A549 (cell line): ENCODE measurements around the gene CEP112. TPM values are rescaled to one million over a fixed set of nuclear protein-coding genes. Genes with fewer than 3 reads are reported as not detected.
A peak's percentile ranks its signal among the peaks of the same experiment; 100 is the strongest.

Source experiments
- ATAC-seq, 2 experiments: fragments of 200-7000 bp in 1 of 2; fragments of >200 bp in 1 of 2; cut with Nextera tagmentation in 1 of 2; cut with Tn5 transposase in 1 of 2; 3 replicates each; pipeline versions ENCODE4 v1.8.0 to v1.9.1; 2018 to 2020; ENCODE audit warnings: mild to moderate bottlenecking in 1 of 2, moderate library complexity in 1 of 2
- CTCF ChIA-PET: fragments of 300-600 bp; sonication (Branson Sonifier 250); formaldehyde crosslinking; extraction: SDS; loops from one replicate; lab custom pipeline; 2021; ENCODE audit warnings: antibody characterized with exemption, inconsistent platforms; lab: Yijun Ruan, JAX
- POLR2A ChIA-PET: fragments of 350-600 bp; formaldehyde crosslinking; extraction: SDS; loops from one replicate; lab custom pipeline; 2021; ENCODE audit warnings: antibody characterized with exemption, inconsistent platforms; lab: Yijun Ruan, JAX
- DNase-seq, 2 experiments: peaks; one replicate each; pipeline versions ENCODE4 v3.0.0 to v3.0.0-alpha.2; 2011 to 2016; ENCODE audit warnings: low read depth in 1 of 2, low spot score in 1 of 2
- FAIRE-seq: peaks from 2 replicates; lab custom pipeline; 2011; peaks lifted over from hg19 to GRCh38; lab: Jason Lieb, UNC
- H3K27ac ChIP-seq, 2 experiments: fragments of >200 bp; sonication (Bioruptor Twin); formaldehyde crosslinking; 3 replicates each; pipeline ENCODE4 v1.5.1; 2016 to 2017
- H3K4me1 ChIP-seq: fragments of >200 bp; sonication (Bioruptor Twin); formaldehyde crosslinking; 3 replicates; pipeline ENCODE4 v1.6.1; 2016
- H3K4me2 ChIP-seq: fragments of >200 bp; sonication (Bioruptor Twin); formaldehyde crosslinking; 3 replicates; pipeline ENCODE4 v1.6.1; 2016
- H3K4me3 ChIP-seq: fragments of >200 bp; sonication (Bioruptor Twin); formaldehyde crosslinking; 3 replicates; pipeline ENCODE4 v1.5.1; 2016
- H3K9me3 ChIP-seq: fragments of >200 bp; sonication (Bioruptor Twin); formaldehyde crosslinking; 3 replicates; pipeline ENCODE4 v1.6.1; 2016
- BCL3 ChIP-seq: fragments of >200 bp; sonication (Bioruptor Twin); formaldehyde crosslinking; IDR thresholded peaks from 3 replicates; pipeline ENCODE4 v1.6.1; 2016
- CHD2 ChIP-seq: fragments of 150-350 bp; IDR thresholded peaks from 2 replicates; pipeline ENCODE4 v1.6.1; 2014; ENCODE audit warnings: low read length; ENCODE audit not compliant: partially characterized antibody
- CHD4 ChIP-seq: fragments of 200-600 bp; sonication (generic); IDR thresholded peaks from 2 replicates; pipeline ENCODE4 v1.6.1; 2016; ENCODE audit warnings: antibody characterized with exemption, mild to moderate bottlenecking, borderline replicate concordance
- EHMT2 ChIP-seq: fragments of 200-600 bp; sonication (generic); IDR thresholded peaks from 2 replicates; pipeline ENCODE4 v1.6.1; 2016; ENCODE audit warnings: antibody characterized with exemption, low read depth, mild to moderate bottlenecking, moderate library complexity
- EP300 ChIP-seq, 2 experiments: fragments of >200 bp; sonication (Bioruptor Twin); formaldehyde crosslinking; IDR thresholded peaks; 2 replicates in 1 of 2; 3 replicates in 1 of 2; pipeline ENCODE4 v1.6.1; 2016 to 2017
- FOSB ChIP-seq: fragments of 250-450 bp; sonication (Bioruptor Pico); IDR thresholded peaks from 2 replicates; pipeline ENCODE4 v1.5.0; 2020; ENCODE audit warnings: mild to moderate bottlenecking, moderate library complexity
- GATA3 ChIP-seq: IDR thresholded peaks from 2 replicates; pipeline ENCODE4 v1.6.1; 2012; ENCODE audit warnings: borderline replicate concordance
- HDAC2 ChIP-seq: fragments of 200-600 bp; sonication (generic); IDR thresholded peaks from 2 replicates; pipeline ENCODE4 v1.6.1; 2016
- HEYL ChIP-seq: fragments of 250-450 bp; sonication (Bioruptor Pico); IDR thresholded peaks from 2 replicates; pipeline ENCODE4 v1.8.0; 2021; ENCODE audit warnings: mild to moderate bottlenecking, moderate library complexity
- HOXA7 ChIP-seq: fragments of 250-450 bp; sonication (Bioruptor Pico); IDR thresholded peaks from 2 replicates; pipeline ENCODE4 v1.5.0; 2020; ENCODE audit warnings: mild to moderate bottlenecking, moderate library complexity
- HOXB13 ChIP-seq: fragments of 250-450 bp; sonication (Bioruptor Pico); IDR thresholded peaks from 2 replicates; pipeline ENCODE4 v1.5.0; 2020; ENCODE audit warnings: low read depth, mild to moderate bottlenecking, moderate library complexity
- HOXB5 ChIP-seq: fragments of 250-450 bp; sonication (Bioruptor Pico); IDR thresholded peaks from 2 replicates; pipeline ENCODE4 v1.5.0; 2020; ENCODE audit warnings: mild to moderate bottlenecking, moderate library complexity
- JUNB ChIP-seq: fragments of >200 bp; sonication (Bioruptor Twin); formaldehyde crosslinking; IDR thresholded peaks from 2 replicates; pipeline ENCODE4 v1.6.1; 2016
- MAFK ChIP-seq: fragments of 450-650 bp; IDR thresholded peaks from 2 replicates; pipeline ENCODE4 v1.6.1; 2014; ENCODE audit not compliant: partially characterized antibody
- MAZ ChIP-seq: fragments of 150-350 bp; IDR thresholded peaks from 2 replicates; pipeline ENCODE4 v1.6.1; 2014; ENCODE audit warnings: antibody characterized with exemption, low read depth, low read length, borderline replicate concordance
- MYC ChIP-seq: IDR thresholded peaks from 2 replicates; pipeline ENCODE4 v1.6.1; 2012; ENCODE audit warnings: mild to moderate bottlenecking, inconsistent platforms, low read length, improper control_type of control experiment, borderline replicate concordance
- NFE2L2 ChIP-seq: fragments of 150-350 bp; conservative IDR thresholded peaks from 2 replicates; pipeline ENCODE4 v1.6.1; 2014; ENCODE audit warnings: low read length
- NPAS2 ChIP-seq: fragments of 250-450 bp; sonication (Bioruptor Pico); IDR thresholded peaks from 2 replicates; pipeline ENCODE4 v1.8.0; 2022; ENCODE audit warnings: mild to moderate bottlenecking, moderate library complexity, borderline replicate concordance
- NR3C1 ChIP-seq: fragments of >200 bp; sonication (Bioruptor Twin); formaldehyde crosslinking; IDR thresholded peaks from 3 replicates; pipeline ENCODE4 v1.6.1; 2017
- PHF8 ChIP-seq: fragments of 200-600 bp; sonication (generic); IDR thresholded peaks from 2 replicates; pipeline ENCODE4 v1.6.1; 2016; ENCODE audit warnings: low read depth, mild to moderate bottlenecking, antibody characterized with exemption, moderate library complexity, borderline replicate concordance
- POLR2AphosphoS2 ChIP-seq: conservative IDR thresholded peaks from 2 replicates; pipeline ENCODE4 v1.6.1; 2012; ENCODE audit warnings: low read length, improper control_type of control experiment, inconsistent platforms
- RAD21 ChIP-seq, 2 experiments: fragments of >200 bp in 1 of 2; sonication (Bioruptor Twin) in 1 of 2; formaldehyde crosslinking in 1 of 2; IDR thresholded peaks in 1 of 2; conservative IDR thresholded peaks in 1 of 2; 2 replicates in 1 of 2; 3 replicates in 1 of 2; pipeline ENCODE4 v1.6.1; 2012 to 2018; ENCODE audit warnings: inconsistent platforms in 1 of 2
- RARB ChIP-seq: fragments of 250-450 bp; sonication (Bioruptor Pico); IDR thresholded peaks from 2 replicates; pipeline ENCODE4 v1.8.0; 2021; ENCODE audit warnings: mild to moderate bottlenecking, moderate library complexity
- RFX5 ChIP-seq: fragments of 450-650 bp; IDR thresholded peaks from 2 replicates; pipeline ENCODE4 v1.7.1; 2014; ENCODE audit warnings: antibody characterized with exemption, mild to moderate bottlenecking, moderate library complexity
- RNF2 ChIP-seq: fragments of 200-600 bp; sonication (generic); IDR thresholded peaks from 2 replicates; pipeline ENCODE4 v1.6.1; 2016; ENCODE audit warnings: low read depth, mild to moderate bottlenecking, antibody characterized with exemption, moderate library complexity, borderline replicate concordance
- SREBF2 ChIP-seq: fragments of 450-650 bp; IDR thresholded peaks from 2 replicates; pipeline ENCODE4 v1.6.1; 2014; ENCODE audit warnings: mild to moderate bottlenecking, moderate library complexity
- TFCP2L1 ChIP-seq: fragments of 250-450 bp; sonication (Bioruptor Pico); IDR thresholded peaks from 2 replicates; pipeline ENCODE4 v1.5.0; 2021; ENCODE audit warnings: mild to moderate bottlenecking
- TP53 ChIP-seq: fragments of 250-450 bp; sonication (Bioruptor Pico); IDR thresholded peaks from 2 replicates; pipeline ENCODE4 v1.5.0; 2021; ENCODE audit warnings: mild to moderate bottlenecking, moderate library complexity
- ZFP36 ChIP-seq: fragments of 450-650 bp; IDR thresholded peaks from 2 replicates; pipeline ENCODE4 v1.6.1; 2014; ENCODE audit warnings: borderline replicate concordance; ENCODE audit not compliant: partially characterized antibody
- WGBS: methylation state at CpG from one replicate; pipeline ENCODE4 v1.1.6; 2017; ENCODE audit errors: missing lambda C conversion rate; 5-methylcytosine and 5-hydroxymethylcytosine counted together
- polyA plus RNA-seq, 4 experiments: library from polyadenylated mRNA; depleted of rRNA in 3 of 4; stranded (reverse); fragments of >200 nt; fragmentation: RNase III in 1 of 4; extraction: RNeasy Plus Mini Kit Qiagen cat#74134 plus additional on column Dnase treatment in 1 of 4; gene quantifications; 2 replicates in 3 of 4; 3 replicates in 1 of 4; pipeline ENCODE4 v1.2.3, GENCODE V29; 2011 to 2017
- TF ChIP-seq, protein P1 (sequence below): fragments of 450-650 bp; IDR thresholded peaks from 2 replicates; pipeline ENCODE4 v1.6.1; 2014; ENCODE audit warnings: antibody characterized with exemption
- TF ChIP-seq, protein P2 (sequence below): IDR thresholded peaks from 2 replicates; pipeline ENCODE4 v1.6.1; 2012
- TF ChIP-seq, protein P3 (sequence below): fragments of 150-350 bp; IDR thresholded peaks from 2 replicates; pipeline ENCODE4 v1.6.1; 2014; ENCODE audit warnings: low read depth, mild to moderate bottlenecking, low read length

The CEP112 gene
- polyA plus RNA-seq, 2 of the 4 experiments (the other 2 are of a cell fraction), result 9.6 to 15.2 TPM

DNA sequence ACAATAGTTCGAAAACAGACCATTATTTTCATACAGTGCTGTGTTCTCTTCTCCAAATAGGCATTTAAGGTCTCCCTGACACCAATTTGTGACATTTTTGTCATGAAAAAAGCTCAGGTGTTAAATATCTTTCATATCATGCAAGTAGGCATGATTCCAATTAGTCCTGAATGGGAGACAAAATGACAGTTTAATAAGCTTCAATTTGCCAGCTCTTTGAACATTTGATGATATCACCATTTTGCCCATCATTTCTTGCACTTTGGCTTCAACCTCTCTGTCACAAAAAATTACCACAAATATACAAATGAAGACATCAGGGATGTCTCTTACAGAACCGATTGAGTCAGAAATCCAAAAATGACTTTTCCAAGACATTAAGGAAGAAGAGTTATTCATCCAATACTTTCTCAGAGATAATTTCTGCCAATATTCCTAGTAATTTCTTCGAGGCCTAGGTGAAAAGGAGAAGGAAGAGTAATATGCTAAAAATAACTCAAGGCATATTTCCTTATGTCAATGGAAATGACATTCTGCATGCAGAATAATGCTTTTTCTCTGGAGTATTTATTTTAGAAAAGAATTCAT is 298.1 kb downstream of the CEP112 start:
- no peaks in the 10 kb centered on the region for H3K4me1 ChIP-seq
- no peak for ATAC-seq
- ChIA-PET POLR2A (no interaction called here), CTCF (no interaction called here)
- no peak for DNase-seq
- no peak overlapping the region for H3K27ac ChIP-seq
- no peak overlapping the region for H3K4me3 ChIP-seq
- TF ChIP-seq HOXA7 (CRISPR knock-in tag) (no peak), GATA3 (no peak), RNF2 (no peak), HOXB5 (CRISPR knock-in tag) (no peak), RAD21 (conservative IDR thresholded peaks at IDR 0.05 in 1 of 2, IDR thresholded peaks at IDR 0.05 in 1 of 2) (no peak), HOXB13 (CRISPR knock-in tag) (no peak), CHD4 (no peak), EHMT2 (no peak), POLR2AphosphoS2 (no peak), TFCP2L1 (CRISPR knock-in tag) (no peak), NR3C1 (no peak)
- TF ChIP-seq, protein P1, sequence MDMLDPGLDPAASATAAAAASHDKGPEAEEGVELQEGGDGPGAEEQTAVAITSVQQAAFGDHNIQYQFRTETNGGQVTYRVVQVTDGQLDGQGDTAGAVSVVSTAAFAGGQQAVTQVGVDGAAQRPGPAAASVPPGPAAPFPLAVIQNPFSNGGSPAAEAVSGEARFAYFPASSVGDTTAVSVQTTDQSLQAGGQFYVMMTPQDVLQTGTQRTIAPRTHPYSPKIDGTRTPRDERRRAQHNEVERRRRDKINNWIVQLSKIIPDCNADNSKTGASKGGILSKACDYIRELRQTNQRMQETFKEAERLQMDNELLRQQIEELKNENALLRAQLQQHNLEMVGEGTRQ, result no peak
- H3K4me2 ChIP-seq, result no peak overlapping the region
- 67% methylated on average over 3 of the region's 3 CpGs for WGBS
- H3K9me3 ChIP-seq, result no peaks in the 10 kb centered on the region
- peak; percentile 84 for FAIRE-seq

DNA sequence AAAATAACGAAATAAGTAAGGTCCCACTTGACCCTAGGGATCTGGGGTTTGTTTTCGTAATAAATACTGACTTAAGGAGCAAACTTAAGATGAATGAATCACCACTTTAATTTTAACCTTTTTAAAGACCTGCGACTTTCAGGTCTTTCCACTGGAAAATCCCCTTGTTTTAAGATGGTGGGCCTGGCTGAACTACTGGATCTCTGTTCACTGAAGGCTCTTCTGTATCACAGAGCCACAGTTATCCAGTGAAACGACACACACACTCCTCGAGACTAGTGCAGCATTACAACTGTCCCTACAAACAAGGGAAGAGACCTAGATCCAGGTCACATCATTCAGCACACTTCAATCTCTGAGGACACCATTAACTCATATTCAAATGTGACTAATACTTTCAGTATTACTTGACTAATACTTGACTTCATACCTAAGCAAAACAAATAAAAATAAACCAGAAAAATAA is 299.0 kb downstream of the CEP112 start:
- Histone ChIP-seq H3K4me1 (no peaks in the 10 kb centered on the region), H3K4me2 (no peak overlapping the region), H3K27ac (no peak overlapping the region)
- ATAC-seq (no peak), DNase-seq (no peak), FAIRE-seq (peak; percentile 73)
- CTCF ChIA-PET, result no interaction called here
- WGBS, result 77% methylated on average over 5 of the region's 5 CpGs
- TF ChIP-seq CHD2 (no peak), NR3C1 (no peak), ZFP36 (no peak), MAZ (no peak), MYC (no peak), NPAS2 (CRISPR knock-in tag) (no peak), HEYL (CRISPR knock-in tag) (no peak), CHD4 (no peak), RAD21 (conservative IDR thresholded peaks at IDR 0.05 in 1 of 2, IDR thresholded peaks at IDR 0.05 in 1 of 2) (no peak), NFE2L2 (no peak), BCL3 (no peak)
- TF ChIP-seq, protein P2, sequence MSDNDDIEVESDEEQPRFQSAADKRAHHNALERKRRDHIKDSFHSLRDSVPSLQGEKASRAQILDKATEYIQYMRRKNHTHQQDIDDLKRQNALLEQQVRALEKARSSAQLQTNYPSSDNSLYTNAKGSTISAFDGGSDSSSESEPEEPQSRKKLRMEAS, result no peak
- TF ChIP-seq, all 56 proteins: peak for 0
- Histone ChIP-seq H3K9me3 (no peaks in the 10 kb centered on the region), H3K4me3 (no peak overlapping the region)
- POLR2A ChIA-PET, result no interaction called here

GRCh38 chr17:65891231-65891735 is 300.6 kb downstream of the CEP112 start:
- no peaks in the 10 kb centered on the region for H3K9me3 ChIP-seq
- H3K4me2 ChIP-seq, result no peak overlapping the region
- H3K4me3 ChIP-seq, result no peak overlapping the region
- ATAC-seq (no peak), FAIRE-seq (no peak), DNase-seq (no peak)
- ChIA-PET CTCF (interaction anchor here (0.8 kb wide), 1 partner anchor 345 kb away, joined by 3 read pairs; no protein-coding TSS in a partner anchor), POLR2A (no interaction called here)
- no peaks in the 10 kb centered on the region for H3K4me1 ChIP-seq
- no peak overlapping the region for H3K27ac ChIP-seq
- WGBS, result 93% methylated on average over 7 of the region's 7 CpGs
- no peak for TF ChIP-seq MAZ
- no peak for TF ChIP-seq MYC
- TF ChIP-seq MAFK, result no peak
- TF ChIP-seq JUNB, result no peak
- no peak for TF ChIP-seq EP300 (IDR thresholded peaks at IDR 0.05)
- no peak for TF ChIP-seq FOSB
- no peak for TF ChIP-seq TFCP2L1 (CRISPR knock-in tag)
- no peak for TF ChIP-seq TP53
- TF ChIP-seq RFX5, result no peak
- TF ChIP-seq, protein P3, sequence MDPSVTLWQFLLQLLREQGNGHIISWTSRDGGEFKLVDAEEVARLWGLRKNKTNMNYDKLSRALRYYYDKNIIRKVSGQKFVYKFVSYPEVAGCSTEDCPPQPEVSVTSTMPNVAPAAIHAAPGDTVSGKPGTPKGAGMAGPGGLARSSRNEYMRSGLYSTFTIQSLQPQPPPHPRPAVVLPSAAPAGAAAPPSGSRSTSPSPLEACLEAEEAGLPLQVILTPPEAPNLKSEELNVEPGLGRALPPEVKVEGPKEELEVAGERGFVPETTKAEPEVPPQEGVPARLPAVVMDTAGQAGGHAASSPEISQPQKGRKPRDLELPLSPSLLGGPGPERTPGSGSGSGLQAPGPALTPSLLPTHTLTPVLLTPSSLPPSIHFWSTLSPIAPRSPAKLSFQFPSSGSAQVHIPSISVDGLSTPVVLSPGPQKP, result no peak
- TF ChIP-seq RARB (CRISPR knock-in tag), result no peak
- TF ChIP-seq EHMT2, result no peak
- TF ChIP-seq SREBF2, result no peak
- TF ChIP-seq HDAC2, result no peak
- no peak for TF ChIP-seq HOXB13 (CRISPR knock-in tag)
- TF ChIP-seq HOXB5 (CRISPR knock-in tag), result no peak
- TF ChIP-seq PHF8, result no peak
